Peyer's patch (tissue), 4 donors: Measurements from ENCODE around the gene SPHK1. TPM values are rescaled to one million over a fixed set of nuclear protein-coding genes. Genes with fewer than 3 reads are reported as not detected.

Source experiments
- DNase-seq, 3 donors: peaks; one replicate each; pipeline ENCODE4 v3.0.0-alpha.2; 2017 to 2019
- H3K27ac ChIP-seq, 4 donors: fragments of 200-600 bp; sonication (generic); one replicate each; pipeline ENCODE4 v1.5.1; 2016 to 2019
- H3K27me3 ChIP-seq, 2 donors: fragments of 200-600 bp; sonication (generic); one replicate each; pipeline ENCODE4 v1.5.1; 2019
- H3K36me3 ChIP-seq, 3 donors: fragments of 200-600 bp; sonication (generic); one replicate each; pipeline ENCODE4 v1.5.1; 2016 to 2019
- H3K4me1 ChIP-seq, 4 donors: fragments of 200-600 bp; sonication (generic); one replicate each; pipeline ENCODE4 v1.5.1; 2016 to 2019
- H3K4me3 ChIP-seq, 4 donors: fragments of 200-600 bp; sonication (generic); 1 replicate in 3 of 4; 2 replicates in 1 of 4; pipeline ENCODE4 v1.5.1; 2016 to 2019; ENCODE audit warnings: mild to moderate bottlenecking in 1 of 4
- H3K9me3 ChIP-seq, 4 donors: fragments of 200-600 bp; sonication (generic); one replicate each; pipeline ENCODE4 v1.5.1; 2016 to 2019; ENCODE audit warnings: mild to moderate bottlenecking in 1 of 4
- POLR2A ChIP-seq, 2 donors: fragments of 450-650 bp; IDR thresholded peaks; one replicate each; pipeline ENCODE4 v1.5.1; 2017; ENCODE audit warnings: antibody characterized with exemption in 2 of 2, mild to moderate bottlenecking in 2 of 2, moderate library complexity in 2 of 2
- total RNA-seq, 4 donors: library from RNA; depleted of rRNA; stranded (reverse); fragments of >200 nt; gene quantifications; one replicate each; pipeline ENCODE4 v1.1.0, GENCODE V29; 2016
- TF ChIP-seq, protein P1 (sequence below), 6 experiments: fragments of 450-650 bp in 4 of 6; fragments of 200-600 bp in 2 of 6; sonication (generic) in 1 of 6; IDR thresholded peaks; one replicate each; pipeline ENCODE4 v1.5.1; 2017 to 2019; ENCODE audit warnings: antibody characterized with exemption in 6 of 6, mild to moderate bottlenecking in 3 of 6, moderate library complexity in 1 of 6

Gene SPHK1
- total RNA-seq, 4 donors from 2014 or later = 0.53 to 5.9 (median 3.8) TPM

DNA sequence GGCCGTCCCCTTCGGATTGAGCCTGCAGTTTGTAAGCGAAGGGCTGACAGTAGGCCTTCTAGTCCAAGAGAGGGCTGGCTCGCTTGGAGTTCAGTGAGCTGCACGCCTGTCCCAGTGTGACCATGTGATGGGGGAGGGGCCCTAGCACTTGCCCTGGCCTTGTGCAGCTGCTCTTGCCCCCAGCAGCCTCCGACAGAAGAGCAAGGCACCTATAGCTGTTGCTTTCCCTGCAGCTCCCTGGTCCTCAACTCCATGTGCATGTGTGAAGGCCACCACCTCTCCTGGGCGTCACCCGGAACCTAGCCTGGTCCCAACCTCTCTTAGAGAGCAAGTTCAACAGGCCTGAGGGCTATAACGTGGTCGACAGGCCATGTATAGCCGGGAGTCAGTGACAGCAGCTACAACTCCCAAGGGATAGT is 5.6 kb downstream of the SPHK1 start:
- H3K4me3 ChIP-seq = no peak overlapping the region
- DNase-seq = no peak
- no peak overlapping the region for H3K27ac ChIP-seq
- H3K36me3 ChIP-seq = peaks cover 0 to 38% (median 0%) of the 10 kb centered on the region in 3 donors
- peaks cover 0 to 14% (median 6%) of the 10 kb centered on the region in 4 donors for H3K4me1 ChIP-seq
- no peak for TF ChIP-seq POLR2A (IDR thresholded peaks at IDR 0.05)
- TF ChIP-seq, protein P1, sequence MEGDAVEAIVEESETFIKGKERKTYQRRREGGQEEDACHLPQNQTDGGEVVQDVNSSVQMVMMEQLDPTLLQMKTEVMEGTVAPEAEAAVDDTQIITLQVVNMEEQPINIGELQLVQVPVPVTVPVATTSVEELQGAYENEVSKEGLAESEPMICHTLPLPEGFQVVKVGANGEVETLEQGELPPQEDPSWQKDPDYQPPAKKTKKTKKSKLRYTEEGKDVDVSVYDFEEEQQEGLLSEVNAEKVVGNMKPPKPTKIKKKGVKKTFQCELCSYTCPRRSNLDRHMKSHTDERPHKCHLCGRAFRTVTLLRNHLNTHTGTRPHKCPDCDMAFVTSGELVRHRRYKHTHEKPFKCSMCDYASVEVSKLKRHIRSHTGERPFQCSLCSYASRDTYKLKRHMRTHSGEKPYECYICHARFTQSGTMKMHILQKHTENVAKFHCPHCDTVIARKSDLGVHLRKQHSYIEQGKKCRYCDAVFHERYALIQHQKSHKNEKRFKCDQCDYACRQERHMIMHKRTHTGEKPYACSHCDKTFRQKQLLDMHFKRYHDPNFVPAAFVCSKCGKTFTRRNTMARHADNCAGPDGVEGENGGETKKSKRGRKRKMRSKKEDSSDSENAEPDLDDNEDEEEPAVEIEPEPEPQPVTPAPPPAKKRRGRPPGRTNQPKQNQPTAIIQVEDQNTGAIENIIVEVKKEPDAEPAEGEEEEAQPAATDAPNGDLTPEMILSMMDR (IDR thresholded peaks at IDR 0.05) = no peak
- H3K9me3 ChIP-seq = no peaks in the 10 kb centered on the region
- no peaks in the 10 kb centered on the region for H3K27me3 ChIP-seq

DNA sequence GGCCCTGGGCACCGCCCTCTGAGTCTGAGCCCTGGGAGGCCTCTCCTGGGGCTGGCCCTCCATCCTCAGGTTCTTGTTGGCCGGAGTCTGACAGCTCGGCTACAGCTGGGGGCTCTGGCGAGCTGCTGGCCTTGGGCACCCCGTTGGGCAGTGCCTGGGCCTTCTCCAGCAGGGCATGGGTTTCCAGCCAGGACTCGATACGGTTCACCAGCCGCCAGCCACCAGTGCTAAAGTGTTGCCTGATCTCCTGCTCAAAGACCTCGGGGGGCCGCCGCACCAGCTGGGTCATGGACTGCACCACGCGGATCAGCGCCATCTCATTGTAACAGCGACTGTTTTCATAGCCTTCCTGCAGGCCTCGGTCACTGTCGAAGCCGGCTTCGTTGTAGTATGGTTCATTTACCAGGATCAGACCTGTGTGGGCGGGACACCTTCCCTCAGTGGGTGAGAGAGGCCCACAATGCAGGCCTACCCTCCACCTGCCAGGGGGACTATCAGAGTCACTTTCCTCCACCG is 6.8 kb downstream of the SPHK1 start:
- peak in 1 of 3 donors; percentile 41 for DNase-seq
- Histone ChIP-seq H3K4me3 (no peak overlapping the region), H3K27ac (no peak overlapping the region), H3K4me1 (peaks cover 0 to 1% (median 0%) of the 10 kb centered on the region in 4 donors), H3K9me3 (no peaks in the 10 kb centered on the region), H3K27me3 (no peaks in the 10 kb centered on the region), H3K36me3 (peaks cover 0 to 51% (median 0%) of the 10 kb centered on the region in 3 donors)
- TF ChIP-seq, protein P1 (IDR thresholded peaks at IDR 0.05) = no peak
- TF ChIP-seq POLR2A (IDR thresholded peaks at IDR 0.05) = no peak

DNA sequence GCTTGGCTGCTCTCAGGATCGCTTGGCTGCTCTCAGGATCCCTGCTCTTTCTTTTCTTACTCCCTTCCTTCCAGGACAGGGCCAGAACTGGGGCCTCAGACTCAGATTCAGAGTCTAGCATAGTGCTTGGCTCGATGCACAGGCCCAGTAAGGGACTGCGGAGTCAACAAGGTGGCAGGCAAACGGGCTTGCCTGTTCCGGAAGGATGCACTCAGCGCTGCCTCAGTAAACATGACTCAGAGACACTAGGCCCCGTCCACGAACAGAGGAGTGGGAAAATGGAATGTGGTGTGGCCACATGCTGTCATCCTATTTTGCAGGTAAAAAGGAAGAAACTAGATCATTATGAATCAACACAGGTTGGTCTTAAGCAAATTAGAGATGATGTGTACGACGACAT is 9.8 kb downstream of the SPHK1 start:
- H3K4me1 ChIP-seq = no peaks in the 10 kb centered on the region
- H3K4me3 ChIP-seq = no peak overlapping the region
- no peak for DNase-seq
- no peaks in the 10 kb centered on the region for H3K27me3 ChIP-seq
- H3K9me3 ChIP-seq = no peaks in the 10 kb centered on the region
- peaks cover 0 to 77% (median 0%) of the 10 kb centered on the region in 3 donors for H3K36me3 ChIP-seq
- H3K27ac ChIP-seq = no peak overlapping the region
- no peak for TF ChIP-seq POLR2A (IDR thresholded peaks at IDR 0.05)
- TF ChIP-seq, protein P1 (IDR thresholded peaks at IDR 0.05) = no peak

DNA sequence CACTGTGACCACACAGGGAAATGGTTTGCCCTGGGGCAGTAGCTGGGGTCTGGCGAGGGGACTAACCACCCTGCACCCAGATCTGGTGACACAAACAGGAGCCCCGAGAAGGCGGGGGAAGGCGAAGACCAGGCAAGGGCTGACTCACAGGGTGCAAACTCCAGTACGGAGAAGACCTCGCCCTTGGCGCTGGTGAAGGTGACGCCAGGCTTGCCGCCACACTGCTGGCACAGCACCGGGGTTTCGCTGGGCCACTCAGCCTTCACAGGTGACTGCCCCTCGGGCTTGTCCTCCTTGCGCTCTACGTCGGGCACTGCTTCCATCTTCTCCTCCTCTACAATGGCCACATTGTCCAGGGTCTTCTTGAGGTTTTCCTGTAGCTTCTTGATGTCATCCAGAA is 11.6 kb downstream of the SPHK1 start:
- H3K36me3 ChIP-seq = peaks cover 0 to 88% (median 0%) of the 10 kb centered on the region in 3 donors
- peak in 2 of 3 donors; percentile 70 to 78 for DNase-seq
- no peak overlapping the region for H3K27ac ChIP-seq
- no peaks in the 10 kb centered on the region for H3K4me1 ChIP-seq
- TF ChIP-seq, protein P1 (IDR thresholded peaks at IDR 0.05) = no peak
- no peak for TF ChIP-seq POLR2A (IDR thresholded peaks at IDR 0.05)
- no peaks in the 10 kb centered on the region for H3K27me3 ChIP-seq
- H3K4me3 ChIP-seq = no peak overlapping the region
- H3K9me3 ChIP-seq = no peaks in the 10 kb centered on the region

DNA sequence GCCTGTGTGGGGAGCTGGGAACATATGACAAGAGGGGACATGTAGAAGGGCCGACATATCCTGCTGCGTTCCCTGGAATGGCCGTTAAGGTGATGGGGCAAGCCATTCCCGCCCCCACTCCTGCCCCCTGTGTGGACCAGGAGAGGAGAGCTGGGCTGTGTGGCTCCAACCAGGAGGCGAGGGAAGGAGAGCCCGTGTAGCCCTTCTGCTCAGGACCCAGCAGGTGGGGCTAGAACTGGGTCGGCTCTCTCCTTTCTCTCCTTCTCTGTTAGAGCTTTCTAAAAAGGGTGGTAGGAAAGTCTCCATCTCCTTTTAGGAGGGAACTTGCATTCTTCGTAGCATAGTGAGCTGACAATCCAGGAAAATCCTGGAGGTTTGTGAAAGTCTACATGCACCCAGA is 12.8 kb downstream of the SPHK1 start:
- Histone ChIP-seq H3K4me1 (no peaks in the 10 kb centered on the region), H3K4me3 (no peak overlapping the region), H3K27ac (no peak overlapping the region), H3K36me3 (peaks cover 0 to 88% (median 0%) of the 10 kb centered on the region in 3 donors), H3K9me3 (no peaks in the 10 kb centered on the region), H3K27me3 (no peaks in the 10 kb centered on the region)
- TF ChIP-seq, protein P1 (IDR thresholded peaks at IDR 0.05) = no peak
- no peak for TF ChIP-seq POLR2A (IDR thresholded peaks at IDR 0.05)
- no peak for DNase-seq
